Mesodermal cell (in vitro differentiated cells): ENCODE data around the gene PTPRK.

Experiments
- H3K27ac ChIP-seq: 2 replicates; pipeline ENCODE4 v1.7.0; 2013; ENCODE audit warnings: mild to moderate bottlenecking, low read depth, low read length, moderate library complexity; ENCODE audit not compliant: severe bottlenecking
- H3K36me3 ChIP-seq: 2 replicates; pipeline ENCODE4 v1.7.1; 2013; ENCODE audit warnings: mild to moderate bottlenecking, low read length, moderate library complexity; ENCODE audit not compliant: control insufficient read depth, insufficient read depth
- H3K4me1 ChIP-seq: one replicate; pipeline ENCODE4 v1.7.1; 2013; ENCODE audit warnings: mild to moderate bottlenecking, low read length; ENCODE audit not compliant: insufficient read depth, control insufficient read depth, poor library complexity, severe bottlenecking
- H3K4me3 ChIP-seq: 2 replicates; pipeline ENCODE4 v1.7.0; 2013; ENCODE audit warnings: low read length, control low read depth, mild to moderate bottlenecking; ENCODE audit not compliant: insufficient read depth, poor library complexity, severe bottlenecking; ENCODE audit errors: extremely low read depth
- H3K9me3 ChIP-seq: 2 replicates; pipeline ENCODE4 v1.7.1; 2013; ENCODE audit warnings: mild to moderate bottlenecking, low read length, moderate library complexity; ENCODE audit not compliant: control insufficient read depth
- WGBS, 2 experiments: methylation state at CpG; one replicate each; pipeline ENCODE4 v1.1.5; 2013; ENCODE audit warnings: missing lambda C conversion rate in 2 of 2; ENCODE audit not compliant: insufficient coverage in 2 of 2; 5-methylcytosine and 5-hydroxymethylcytosine counted together

Gene PTPRK

GRCh38 chr6:128161839-128162238 lies 358.6 kb downstream of the PTPRK start:
- WGBS, 2 experiments: no CpG with 5 or more reads among the region's 1 CpG
- no peaks in the 10 kb centered on the region for H3K9me3 ChIP-seq
- H3K27ac ChIP-seq: no peak overlapping the region
- no peaks in the 10 kb centered on the region for H3K36me3 ChIP-seq
- no peak overlapping the region for H3K4me3 ChIP-seq
- no peaks in the 10 kb centered on the region for H3K4me1 ChIP-seq

- no peaks in the 10 kb centered on the region for H3K4me1 ChIP-seq
- H3K4me3 ChIP-seq: no peak overlapping the region
- H3K9me3 ChIP-seq: no peaks in the 10 kb centered on the region
- 57% methylated on average over 1 of the region's 1 CpG; no CpG with 5 or more reads in 1 of the 2 experiments for WGBS, 2 experiments
- H3K36me3 ChIP-seq: no peaks in the 10 kb centered on the region
- H3K27ac ChIP-seq: no peak overlapping the region
These were observed 359.1 kb downstream of the PTPRK start for GRCh38 chr6:128161263-128161662.

- Histone ChIP-seq H3K4me1 (no peaks in the 10 kb centered on the region), H3K36me3 (no peaks in the 10 kb centered on the region), H3K27ac (no peak overlapping the region), H3K9me3 (no peaks in the 10 kb centered on the region), H3K4me3 (no peak overlapping the region)
- WGBS, 2 experiments: 100% methylated on average over 1 of the region's 4 CpGs
These were observed 361.9 kb downstream of the PTPRK start for GRCh38 chr6:128158496-128158895.

GRCh38 chr6:128156321-128157111 lies 363.9 kb downstream of the PTPRK start:
- no peak overlapping the region for H3K27ac ChIP-seq
- no peaks in the 10 kb centered on the region for H3K9me3 ChIP-seq
- H3K4me3 ChIP-seq: no peak overlapping the region
- no peaks in the 10 kb centered on the region for H3K36me3 ChIP-seq
- WGBS, 2 experiments: no CpG with 5 or more reads among the region's 4 CpGs
- no peaks in the 10 kb centered on the region for H3K4me1 ChIP-seq

GRCh38 chr6:128155826-128156225 lies 364.6 kb downstream of the PTPRK start:
- Histone ChIP-seq H3K4me3 (no peak overlapping the region), H3K36me3 (no peaks in the 10 kb centered on the region), H3K4me1 (no peaks in the 10 kb centered on the region), H3K27ac (no peak overlapping the region), H3K9me3 (no peaks in the 10 kb centered on the region)
- no CpG with 5 or more reads among the region's 1 CpG for WGBS, 2 experiments

- H3K27ac ChIP-seq: no peak overlapping the region
- WGBS, 2 experiments: 86 to 91% methylated on average over 2 of the region's 4 CpGs
These were observed 367.8 kb downstream of the PTPRK start for GRCh38 chr6:128152551-128152950.

GRCh38 chr6:128150376-128150775 lies 370.0 kb downstream of the PTPRK start:
- H3K4me1 ChIP-seq: no peaks in the 10 kb centered on the region
- no peaks in the 10 kb centered on the region for H3K9me3 ChIP-seq
- H3K36me3 ChIP-seq: no peaks in the 10 kb centered on the region
- no peak overlapping the region for H3K4me3 ChIP-seq
- WGBS, 2 experiments: 94% methylated on average over 2 of the region's 5 CpGs; no CpG with 5 or more reads in 1 of the 2 experiments
- no peak overlapping the region for H3K27ac ChIP-seq

More at GRCh38 chr6:128152551-128152950, 367.8 kb downstream of the PTPRK start:
- no peaks in the 10 kb centered on the region for H3K4me1 ChIP-seq
- H3K36me3 ChIP-seq: no peaks in the 10 kb centered on the region
- no peaks in the 10 kb centered on the region for H3K9me3 ChIP-seq
- H3K4me3 ChIP-seq: no peak overlapping the region

- Histone ChIP-seq H3K36me3 (no peaks in the 10 kb centered on the region), H3K27ac (no peak overlapping the region), H3K4me1 (no peaks in the 10 kb centered on the region), H3K4me3 (no peak overlapping the region), H3K9me3 (no peaks in the 10 kb centered on the region)
- no CpG with 5 or more reads among the region's 1 CpG for WGBS, 2 experiments
These were observed 370.6 kb downstream of the PTPRK start for GRCh38 chr6:128149796-128150195.

GRCh38 chr6:128144320-128144719 lies 376.1 kb downstream of the PTPRK start:
- Histone ChIP-seq H3K36me3 (no peaks in the 10 kb centered on the region), H3K27ac (no peak overlapping the region), H3K4me3 (no peak overlapping the region), H3K4me1 (peaks cover 6% of the 10 kb centered on the region), H3K9me3 (no peaks in the 10 kb centered on the region)
- WGBS, 2 experiments: 100% methylated on average over 1 of the region's 1 CpG; no CpG with 5 or more reads in 1 of the 2 experiments

GRCh38 chr6:128141932-128142331 lies 378.5 kb downstream of the PTPRK start:
- Histone ChIP-seq H3K4me3 (no peak overlapping the region), H3K9me3 (no peaks in the 10 kb centered on the region), H3K36me3 (no peaks in the 10 kb centered on the region), H3K27ac (no peak overlapping the region), H3K4me1 (peaks cover 6% of the 10 kb centered on the region)

GRCh38 chr6:128139519-128139918 lies 380.9 kb downstream of the PTPRK start:
- Histone ChIP-seq H3K4me3 (no peak overlapping the region), H3K27ac (no peak overlapping the region), H3K4me1 (peaks cover 5% of the 10 kb centered on the region), H3K36me3 (no peaks in the 10 kb centered on the region), H3K9me3 (no peaks in the 10 kb centered on the region)
- 67 to 80% methylated on average over 1 of the region's 1 CpG for WGBS, 2 experiments
